Liver (tissue), 9 donors: ENCODE data around the gene APOD. TPM values are rescaled to one million over a fixed set of nuclear protein-coding genes. Genes with fewer than 3 reads are reported as not detected.

Experiments used
- DNase-seq: peaks from one replicate; pipeline ENCODE4 v3.0.0-alpha.2; 2017; ENCODE audit warnings: low spot score
- H3K27ac ChIP-seq, 2 donors: one replicate each; pipeline ENCODE4 v1.7.0; 2013; ENCODE audit warnings: inconsistent platforms in 2 of 2, low read length in 2 of 2, control low read depth in 1 of 2, low read depth in 1 of 2, mild to moderate bottlenecking in 1 of 2
- H3K27me3 ChIP-seq, 4 donors: one replicate each; pipeline versions ENCODE4 v1.6.1 to v1.7.0; 2013; ENCODE audit warnings: low read length in 3 of 4, inconsistent platforms in 1 of 4, mild to moderate bottlenecking in 1 of 4, moderate library complexity in 1 of 4; ENCODE audit not compliant: control insufficient read depth in 4 of 4, insufficient read depth in 4 of 4
- H3K36me3 ChIP-seq, 4 donors: one replicate each; pipeline versions ENCODE4 v1.6.1 to v1.7.0; 2013; ENCODE audit warnings: low read length in 3 of 4, mild to moderate bottlenecking in 3 of 4, low read depth in 1 of 4, moderate library complexity in 1 of 4; ENCODE audit not compliant: control insufficient read depth in 4 of 4, insufficient read depth in 3 of 4
- H3K4me1 ChIP-seq, 4 donors: one replicate each; pipeline versions ENCODE4 v1.6.1 to v1.7.0; 2013; ENCODE audit warnings: low read length in 3 of 4, mild to moderate bottlenecking in 3 of 4, moderate library complexity in 1 of 4; ENCODE audit not compliant: control insufficient read depth in 4 of 4, insufficient read depth in 4 of 4
- H3K4me3 ChIP-seq, 3 donors: one replicate each; pipeline versions ENCODE4 v1.6.1 to v1.7.0; 2013; ENCODE audit warnings: low read length in 3 of 3, control low read depth in 1 of 3, low read depth in 1 of 3, mild to moderate bottlenecking in 1 of 3
- H3K9ac ChIP-seq, 2 donors: one replicate each; pipeline ENCODE4 v1.7.0; 2013; ENCODE audit warnings: low read length in 2 of 2, mild to moderate bottlenecking in 2 of 2, moderate library complexity in 2 of 2, control low read depth in 1 of 2, low read depth in 1 of 2
- H3K9me3 ChIP-seq, 4 donors: one replicate each; pipeline versions ENCODE4 v1.6.1 to v1.7.0; 2013; ENCODE audit warnings: low read length in 3 of 4; ENCODE audit not compliant: control insufficient read depth in 4 of 4
- ATF3 ChIP-seq: IDR thresholded peaks from 2 replicates; pipeline ENCODE4 v1.6.1; 2016; ENCODE audit warnings: antibody characterized with exemption
- CTCF ChIP-seq: fragments of 150-350 bp; IDR thresholded peaks from 2 replicates; pipeline ENCODE4 v1.5.1; 2017; ENCODE audit warnings: improper control_type of control experiment, low read depth, low read length; ENCODE audit not compliant: missing input control
- EGR1 ChIP-seq, 2 donors: IDR thresholded peaks; 2 replicates each; pipeline ENCODE4 v1.6.1; 2016 to 2018; ENCODE audit warnings: antibody characterized with exemption in 2 of 2, low read depth in 2 of 2
- FOXA1 ChIP-seq: IDR thresholded peaks from 2 replicates; pipeline ENCODE4 v1.6.1; 2016; ENCODE audit warnings: antibody characterized with exemption
- GABPA ChIP-seq, 2 donors: IDR thresholded peaks in 1 of 2; conservative IDR thresholded peaks in 1 of 2; 2 replicates each; pipeline ENCODE4 v1.6.1; 2016; ENCODE audit warnings: antibody characterized with exemption in 2 of 2, mild to moderate bottlenecking in 1 of 2, moderate library complexity in 1 of 2
- HNF4A ChIP-seq, 2 donors: conservative IDR thresholded peaks; 2 replicates each; pipeline ENCODE4 v1.6.1; 2016; ENCODE audit warnings: antibody characterized with exemption in 2 of 2, mild to moderate bottlenecking in 2 of 2
- HNF4G ChIP-seq: IDR thresholded peaks from 2 replicates; pipeline ENCODE4 v1.6.1; 2016; ENCODE audit warnings: antibody characterized with exemption
- JUND ChIP-seq, 2 donors: IDR thresholded peaks; 2 replicates each; pipeline ENCODE4 v1.6.1; 2016; ENCODE audit warnings: antibody characterized with exemption in 2 of 2
- MAX ChIP-seq: IDR thresholded peaks from 2 replicates; pipeline ENCODE4 v1.6.1; 2016; ENCODE audit warnings: antibody characterized with exemption
- NR2F2 ChIP-seq: IDR thresholded peaks from 2 replicates; pipeline ENCODE4 v1.6.1; 2016; ENCODE audit warnings: antibody characterized with exemption
- RAD21 ChIP-seq, 2 donors: IDR thresholded peaks; 2 replicates each; pipeline ENCODE4 v1.6.1; 2016; ENCODE audit warnings: antibody characterized with exemption in 2 of 2, mild to moderate bottlenecking in 2 of 2
- REST ChIP-seq: IDR thresholded peaks from 2 replicates; pipeline ENCODE4 v1.6.1; 2016; ENCODE audit warnings: antibody characterized with exemption, mild to moderate bottlenecking
- RXRA ChIP-seq, 2 donors: IDR thresholded peaks; 2 replicates each; pipeline ENCODE4 v1.6.1; 2017 to 2018; ENCODE audit warnings: antibody characterized with exemption in 2 of 2, mild to moderate bottlenecking in 1 of 2
- TAF1 ChIP-seq: conservative IDR thresholded peaks from 2 replicates; pipeline ENCODE4 v1.6.1; 2016; ENCODE audit warnings: antibody characterized with exemption, mild to moderate bottlenecking
- YY1 ChIP-seq: IDR thresholded peaks from 2 replicates; pipeline ENCODE4 v1.6.1; 2016; ENCODE audit warnings: antibody characterized with exemption, mild to moderate bottlenecking
- ZBTB33 ChIP-seq: IDR thresholded peaks from 2 replicates; pipeline ENCODE4 v1.6.1; 2016; ENCODE audit warnings: antibody characterized with exemption
- WGBS: extraction: QIAGEN DNeasy Blood & Tissue Kit; methylation state at CpG from one replicate; pipeline ENCODE4 v1.1.7; 2013; 5-methylcytosine and 5-hydroxymethylcytosine counted together
- polyA plus RNA-seq, 2 donors: library from polyadenylated mRNA; stranded (reverse) in 1 of 2; unstranded in 1 of 2; fragments of 200-250 nt in 1 of 2; fragments of >200 nt in 1 of 2; fragmentation: Nextera tagmentation in 1 of 2; extraction: Ambion mirVana in 1 of 2; gene quantifications; one replicate each; pipeline versions ENCODE4 v1.2.1 to v1.2.3, GENCODE V29; 2013 to 2015
- total RNA-seq, 2 donors: library from RNA; depleted of rRNA; stranded (reverse); fragments of >200 nt; gene quantifications; one replicate each; pipeline ENCODE4 v1.2.3, GENCODE V29; 2014
- donor health status: healthy.
- donor health status: healthy.
- donor health status: healthy.
- donor health status: healthy.
- donor health status: healthy.

Gene APOD
- total and polyA plus RNA-seq, 4 donors = 0.33 to 4.0 (median 0.56) TPM; not detected in 1

GRCh38 chr3:195565716-195566115 lies 18.0 kb downstream of the APOD start:
- no peaks in the 10 kb centered on the region for H3K4me1 ChIP-seq
- no peak overlapping the region for H3K27ac ChIP-seq
- no peaks in the 10 kb centered on the region for H3K9me3 ChIP-seq
- DNase-seq = no peak
- TF ChIP-seq HNF4G (no peak), CTCF (no peak), ATF3 (no peak), JUND (IDR thresholded peaks at IDR 0.05) (no peak)
- WGBS = 66% methylated on average over 7 of the region's 7 CpGs
- H3K9ac ChIP-seq = no peak overlapping the region
- no peak overlapping the region for H3K4me3 ChIP-seq
- H3K27me3 ChIP-seq = no peaks in the 10 kb centered on the region
- H3K36me3 ChIP-seq = no peaks in the 10 kb centered on the region

GRCh38 chr3:195563317-195563716 lies 20.4 kb downstream of the APOD start:
- H3K27me3 ChIP-seq = no peaks in the 10 kb centered on the region
- TF ChIP-seq RAD21 (IDR thresholded peaks at IDR 0.05) = no peak
- no peak for TF ChIP-seq ATF3
- no peak for TF ChIP-seq ZBTB33
- 86% methylated on average over 4 of the region's 4 CpGs for WGBS

GRCh38 chr3:195559723-195560409 lies 23.9 kb downstream of the APOD start:
- 88% methylated on average over 4 of the region's 4 CpGs for WGBS
- DNase-seq = no peak
- Histone ChIP-seq H3K27ac (no peak overlapping the region), H3K36me3 (no peaks in the 10 kb centered on the region), H3K4me1 (no peaks in the 10 kb centered on the region), H3K9me3 (no peaks in the 10 kb centered on the region), H3K27me3 (no peaks in the 10 kb centered on the region), H3K9ac (no peak overlapping the region), H3K4me3 (no peak overlapping the region)
- TF ChIP-seq CTCF = no peak
- TF ChIP-seq NR2F2 = no peak
- TF ChIP-seq REST = no peak
- TF ChIP-seq TAF1 = no peak
- no peak for TF ChIP-seq MAX
- no peak for TF ChIP-seq YY1
- TF ChIP-seq GABPA (IDR thresholded peaks at IDR 0.05 in 1 of 2, conservative IDR thresholded peaks at IDR 0.05 in 1 of 2) = no peak
- no peak for TF ChIP-seq RXRA (IDR thresholded peaks at IDR 0.05)
- TF ChIP-seq FOXA1 = no peak
- TF ChIP-seq ATF3 = no peak
- TF ChIP-seq RAD21 (IDR thresholded peaks at IDR 0.05) = no peak
- no peak for TF ChIP-seq JUND (IDR thresholded peaks at IDR 0.05)
- no peak for TF ChIP-seq EGR1 (IDR thresholded peaks at IDR 0.05; ENCODE audit: low read depth in 2 of 2)
- TF ChIP-seq HNF4A (conservative IDR thresholded peaks at IDR 0.05) = no peak

More at GRCh38 chr3:195563317-195563716, 20.4 kb downstream of the APOD start:
- no peaks in the 10 kb centered on the region for H3K4me1 ChIP-seq
- H3K36me3 ChIP-seq = no peaks in the 10 kb centered on the region
- no peak overlapping the region for H3K27ac ChIP-seq
- no peaks in the 10 kb centered on the region for H3K9me3 ChIP-seq
- H3K9ac ChIP-seq = no peak overlapping the region
- no peak overlapping the region for H3K4me3 ChIP-seq
- no peak for DNase-seq
